Measurements from ENCODE around the gene COL15A1. TPM values are rescaled to one million over a fixed set of nuclear protein-coding genes. Genes with fewer than 3 reads are reported as not detected.

The COL15A1 gene
- total RNA-seq, 4 donors from 2014 or later: 134 to 256 (median 145) TPM

DNA sequence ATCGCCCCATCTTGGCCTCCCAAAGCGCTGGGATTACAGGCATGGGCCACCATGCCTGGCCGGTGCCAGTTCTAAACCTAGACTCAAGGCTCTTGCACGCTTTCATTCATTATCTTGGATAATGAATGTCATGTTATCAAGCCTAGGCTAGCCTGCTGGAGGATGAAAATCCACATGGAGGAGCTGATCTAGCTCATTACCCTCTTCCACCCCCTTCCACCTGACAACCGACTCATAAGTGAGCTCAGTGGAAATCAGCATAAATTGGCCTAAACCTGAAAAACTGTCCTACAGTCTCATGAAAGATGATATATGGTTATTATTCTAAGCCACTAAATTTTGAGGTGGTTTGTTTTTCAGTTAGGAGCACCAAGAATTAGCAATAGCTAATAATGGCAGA, 157.6 kb downstream of the COL15A1 start:
- Histone ChIP-seq H3K4me3 (no peak overlapping the region), H3K27ac (replicated peaks in 1 of 4) (no peak overlapping the region), H3K9me3 (no peaks in the 10 kb centered on the region), H3K4me1 (peaks cover 22 to 30% (median 23%) of the 10 kb centered on the region in 4 donors), H3K36me3 (no peaks in the 10 kb centered on the region), H3K27me3 (no peaks in the 10 kb centered on the region)
- WGBS: 98% methylated on average over 5 of the region's 5 CpGs
- TF ChIP-seq, protein P1, sequence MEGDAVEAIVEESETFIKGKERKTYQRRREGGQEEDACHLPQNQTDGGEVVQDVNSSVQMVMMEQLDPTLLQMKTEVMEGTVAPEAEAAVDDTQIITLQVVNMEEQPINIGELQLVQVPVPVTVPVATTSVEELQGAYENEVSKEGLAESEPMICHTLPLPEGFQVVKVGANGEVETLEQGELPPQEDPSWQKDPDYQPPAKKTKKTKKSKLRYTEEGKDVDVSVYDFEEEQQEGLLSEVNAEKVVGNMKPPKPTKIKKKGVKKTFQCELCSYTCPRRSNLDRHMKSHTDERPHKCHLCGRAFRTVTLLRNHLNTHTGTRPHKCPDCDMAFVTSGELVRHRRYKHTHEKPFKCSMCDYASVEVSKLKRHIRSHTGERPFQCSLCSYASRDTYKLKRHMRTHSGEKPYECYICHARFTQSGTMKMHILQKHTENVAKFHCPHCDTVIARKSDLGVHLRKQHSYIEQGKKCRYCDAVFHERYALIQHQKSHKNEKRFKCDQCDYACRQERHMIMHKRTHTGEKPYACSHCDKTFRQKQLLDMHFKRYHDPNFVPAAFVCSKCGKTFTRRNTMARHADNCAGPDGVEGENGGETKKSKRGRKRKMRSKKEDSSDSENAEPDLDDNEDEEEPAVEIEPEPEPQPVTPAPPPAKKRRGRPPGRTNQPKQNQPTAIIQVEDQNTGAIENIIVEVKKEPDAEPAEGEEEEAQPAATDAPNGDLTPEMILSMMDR (IDR thresholded peaks at IDR 0.05): no peak
- no peak for DNase-seq (ENCODE audit: extremely low spot score)
- intact Hi-C loops (cut with DNase I): loop anchor here (10.0 kb wide), 1 partner anchor 54 kb away; no protein-coding TSS in a partner anchor

DNA sequence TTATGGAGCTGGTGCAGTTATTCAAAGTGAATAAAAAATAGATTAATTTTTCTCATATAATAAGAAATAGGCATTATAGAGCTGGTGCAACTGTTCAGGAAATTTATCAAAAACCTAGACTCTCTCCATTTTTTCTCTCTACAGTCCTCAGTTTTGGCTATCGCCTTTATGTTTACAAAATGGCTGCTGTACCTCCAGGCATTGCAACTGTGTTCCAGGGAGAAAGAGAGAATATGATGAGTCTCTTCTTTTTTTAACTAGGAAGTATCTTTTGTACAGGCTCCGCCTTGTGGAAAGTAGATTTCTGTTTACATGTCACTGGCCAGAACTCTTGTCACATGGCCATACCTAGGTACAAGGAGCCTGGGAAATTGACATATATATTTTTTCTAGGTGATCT, 158.1 kb downstream of the COL15A1 start:
- WGBS: 97% methylated on average over 2 of the region's 2 CpGs
- peak overlapping the region in 2 of 4 donors; percentile 89 to 93 for H3K27ac ChIP-seq (replicated peaks in 1 of 4)

GRCh38 chr9:99103054-99103895, 159.6 kb downstream of the COL15A1 start:
- intact Hi-C loops (cut with DNase I): loop anchor here (10.0 kb wide), 1 partner anchor 52 kb away; no protein-coding TSS in a partner anchor
- Histone ChIP-seq H3K27ac (replicated peaks in 1 of 4) (peak overlapping the region; percentile 89 to 96 (median 93)), H3K36me3 (no peaks in the 10 kb centered on the region), H3K4me3 (peak overlapping the region; percentile 87 to 97 (median 96)), H3K27me3 (no peaks in the 10 kb centered on the region), H3K4me1 (peaks cover 42 to 50% (median 43%) of the 10 kb centered on the region in 4 donors), H3K9me3 (no peaks in the 10 kb centered on the region)
- 48% methylated on average over 11 of the region's 11 CpGs for WGBS
- DNase-seq (ENCODE audit: extremely low spot score): no peak
- TF ChIP-seq POLR2AphosphoS5 (IDR thresholded peaks at IDR 0.05) (no peak), POLR2A (IDR thresholded peaks at IDR 0.05; ENCODE audit: low read depth) (no peak), EP300 (IDR thresholded peaks at IDR 0.05) (no peak)
- TF ChIP-seq, protein P1 (IDR thresholded peaks at IDR 0.05): no peak

More for the DNA sequence above, 158.1 kb downstream of the COL15A1 start:
- DNase-seq (ENCODE audit: extremely low spot score): no peak
- TF ChIP-seq, protein P1 (IDR thresholded peaks at IDR 0.05): no peak
- TF ChIP-seq EP300 (IDR thresholded peaks at IDR 0.05) (no peak), POLR2AphosphoS5 (IDR thresholded peaks at IDR 0.05) (no peak), POLR2A (IDR thresholded peaks at IDR 0.05; ENCODE audit: low read depth) (no peak)
- intact Hi-C loops (cut with DNase I): loop anchor here (10.0 kb wide), 1 partner anchor 53 kb away; no protein-coding TSS in a partner anchor
- no peaks in the 10 kb centered on the region for H3K27me3 ChIP-seq
- H3K36me3 ChIP-seq: no peaks in the 10 kb centered on the region
- no peak overlapping the region for H3K4me3 ChIP-seq
- H3K4me1 ChIP-seq: peaks cover 27 to 35% (median 28%) of the 10 kb centered on the region in 4 donors
- no peaks in the 10 kb centered on the region for H3K9me3 ChIP-seq

DNA sequence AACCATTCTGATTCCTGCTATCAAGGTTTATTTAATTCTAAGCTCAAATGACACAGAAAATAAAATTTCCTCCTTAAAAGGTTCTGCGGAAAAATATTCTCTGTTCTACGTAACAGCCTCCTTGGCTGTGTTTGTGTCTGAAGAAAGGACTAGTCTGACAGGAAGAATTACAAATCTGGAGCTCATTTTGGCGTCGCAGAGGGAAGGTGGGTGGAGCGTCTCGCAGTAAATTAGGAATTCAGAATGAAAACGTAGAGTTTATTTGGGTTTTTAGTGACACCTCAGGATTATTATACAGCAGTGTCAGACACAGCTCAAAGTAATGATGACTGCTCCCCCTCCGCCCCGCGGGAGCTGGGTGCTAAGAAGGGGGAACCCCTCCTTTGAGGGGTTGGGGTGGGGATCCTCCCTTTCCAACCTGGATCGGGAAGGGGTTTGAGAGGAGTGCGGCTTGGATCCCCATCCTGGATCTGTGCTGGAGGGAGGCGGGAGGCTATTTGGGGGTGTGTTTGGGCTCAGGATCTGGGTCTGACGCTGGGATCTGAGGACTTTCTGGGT, 160.3 kb downstream of the COL15A1 start:
- Histone ChIP-seq H3K27ac (replicated peaks in 1 of 4) (peak overlapping the region; percentile 89 to 96 (median 93)), H3K4me1 (peaks cover 44 to 57% (median 48%) of the 10 kb centered on the region in 4 donors), H3K36me3 (no peaks in the 10 kb centered on the region), H3K27me3 (no peaks in the 10 kb centered on the region), H3K4me3 (peak overlapping the region; percentile 87 to 97 (median 96)), H3K9me3 (no peaks in the 10 kb centered on the region)
- intact Hi-C loops (cut with DNase I): loop anchor here (10.0 kb wide), 1 partner anchor 51 kb away; no protein-coding TSS in a partner anchor
- WGBS: 7% methylated on average over 12 of the region's 14 CpGs
- DNase-seq (ENCODE audit: extremely low spot score): no peak
- TF ChIP-seq POLR2AphosphoS5 (IDR thresholded peaks at IDR 0.05) (peak in 1 of 2 donors; percentile 60), EP300 (IDR thresholded peaks at IDR 0.05) (no peak)

Measured in esophagus muscularis mucosa (tissue), 4 donors.